SK-N-SH (cell line): ENCODE measurements around the gene UNC93A. TPM values are rescaled to one million over a fixed set of nuclear protein-coding genes. Genes with fewer than 3 reads are reported as not detected.
A peak's percentile ranks its signal among the peaks of the same experiment; 100 is the strongest.
"Not testable (repeated sequence)": the region's sequence is repeated elsewhere in the genome, so short reads cannot be mapped to it uniquely, and the experiment has no call there.

Experiments used
- CTCF ChIA-PET: fragments of 300-600, 350-600 bp; formaldehyde crosslinking; extraction: SDS; loops from one replicate; lab custom pipeline; 2021; lab: Yijun Ruan, JAX
- POLR2A ChIA-PET: fragments of 350-600 bp; sonication (Branson Sonifier 250); formaldehyde crosslinking; extraction: SDS; loops from one replicate; lab custom pipeline; 2020; ENCODE audit warnings: antibody characterized with exemption, inconsistent platforms; lab: Yijun Ruan, JAX
- DNase-seq: peaks from one replicate; pipeline ENCODE4 v3.0.0; 2012
- H2AFZ ChIP-seq: fragments of 200-600 bp; sonication (generic); 2 replicates; pipeline ENCODE4 v1.8.1; 2016; ENCODE audit warnings: antibody characterized with exemption, mild to moderate bottlenecking, low read depth
- H3F3A ChIP-seq: fragments of 200-600 bp; sonication (generic); replicated peaks from 2 replicates; pipeline ENCODE3; 2016; ENCODE audit warnings: antibody characterized with exemption, mild to moderate bottlenecking; ENCODE audit not compliant: insufficient read depth
- H3K27ac ChIP-seq, 2 experiments: fragments of 200-500 bp in 1 of 2; fragments of 200-600 bp in 1 of 2; sonication (Bioruptor generic) in 1 of 2; sonication (generic), shearing (Covaris generic) in 1 of 2; 2 replicates each; pipeline versions ENCODE4 v1.5.1 to v1.6.1; 2014 to 2016; ENCODE audit warnings: low read depth in 2 of 2, inconsistent platforms in 1 of 2, low read length in 1 of 2, mild to moderate bottlenecking in 1 of 2, mixed read lengths in 1 of 2
- H3K27me3 ChIP-seq: fragments of 200-600 bp; sonication (generic), shearing (Covaris generic); 2 replicates; pipeline ENCODE4 v1.6.1; 2016; ENCODE audit warnings: mixed run types; ENCODE audit not compliant: insufficient read depth
- H3K36me3 ChIP-seq, 2 experiments: fragments of 200-500 bp in 1 of 2; fragments of 200-600 bp in 1 of 2; sonication (Bioruptor generic) in 1 of 2; sonication (generic) in 1 of 2; replicated peaks in 1 of 2; 2 replicates each; pipeline versions ENCODE3 to v1.5.1; 2014 to 2016; ENCODE audit warnings: low read length in 1 of 2, mild to moderate bottlenecking in 1 of 2; ENCODE audit not compliant: insufficient read depth in 2 of 2, control insufficient read depth in 1 of 2
- H3K4me1 ChIP-seq, 2 experiments: fragments of 200-500 bp in 1 of 2; fragments of 200-600 bp in 1 of 2; sonication (Bioruptor generic) in 1 of 2; sonication (generic), shearing (Covaris generic) in 1 of 2; 2 replicates each; pipeline versions ENCODE4 v1.5.1 to v1.6.1; 2014 to 2016; ENCODE audit warnings: low read depth in 1 of 2, low read length in 1 of 2, mixed run types in 1 of 2; ENCODE audit not compliant: insufficient read depth in 2 of 2, control insufficient read depth in 1 of 2
- H3K4me2 ChIP-seq: fragments of 200-600 bp; sonication (generic), shearing (Covaris generic); 2 replicates; pipeline ENCODE4 v1.6.1; 2017; ENCODE audit warnings: mixed run types
- H3K4me3 ChIP-seq, 2 experiments: fragments of 200-500 bp in 1 of 2; fragments of 200-600 bp in 1 of 2; sonication (Bioruptor generic) in 1 of 2; sonication (generic), shearing (Covaris generic) in 1 of 2; 2 replicates each; pipeline versions ENCODE4 v1.5.1 to v1.8.1; 2014 to 2016; ENCODE audit warnings: low read depth in 2 of 2, inconsistent platforms in 1 of 2, low read length in 1 of 2, mild to moderate bottlenecking in 1 of 2, mixed read lengths in 1 of 2, moderate library complexity in 1 of 2
- H3K79me2 ChIP-seq: fragments of 200-600 bp; sonication (generic); 2 replicates; pipeline ENCODE4 v1.8.1; 2017; ENCODE audit warnings: mild to moderate bottlenecking; ENCODE audit not compliant: insufficient read depth
- H3K9ac ChIP-seq: fragments of 200-600 bp; sonication (generic); 2 replicates; pipeline ENCODE4 v1.6.1; 2017; ENCODE audit warnings: mixed run types
- H3K9me2 ChIP-seq: fragments of 200-600 bp; sonication (generic); 2 replicates; pipeline ENCODE4 v1.6.1; 2017; ENCODE audit warnings: mixed run types
- H3K9me3 ChIP-seq: fragments of 200-600 bp; sonication (generic); 2 replicates; pipeline ENCODE4 v1.6.1; 2017; ENCODE audit warnings: mixed run types, mild to moderate bottlenecking, moderate library complexity
- H4K20me1 ChIP-seq: fragments of 200-600 bp; sonication (generic); 2 replicates; pipeline ENCODE4 v1.6.1; 2017; ENCODE audit warnings: mild to moderate bottlenecking, mixed run types; ENCODE audit not compliant: insufficient read depth
- ELF1 ChIP-seq: IDR thresholded peaks from 2 replicates; pipeline ENCODE4 v1.4.0; 2012
- EP300 ChIP-seq, 2 experiments: IDR thresholded peaks; 2 replicates each; pipeline versions ENCODE4 v1.4.0 to v1.6.1; 2012; ENCODE audit warnings: borderline replicate concordance in 1 of 2, low read depth in 1 of 2, low read length in 1 of 2
- EZH2phosphoT487 ChIP-seq: fragments of 200-600 bp; sonication (generic); IDR thresholded peaks from 2 replicates; pipeline ENCODE4 v1.6.1; 2017; ENCODE audit warnings: low read depth, mixed run types, mild to moderate bottlenecking, antibody characterized with exemption, moderate library complexity, borderline replicate concordance
- FOXJ3 ChIP-seq: sonication (generic); formaldehyde crosslinking; IDR thresholded peaks from 2 replicates; pipeline ENCODE4 v1.5.1; 2020; ENCODE audit warnings: mild to moderate bottlenecking, missing genetic modification reagents
- GABPA ChIP-seq: IDR thresholded peaks from 2 replicates; pipeline ENCODE4 v1.4.0; 2012; ENCODE audit warnings: low read depth, mild to moderate bottlenecking
- GATA2 ChIP-seq: sonication (generic); formaldehyde crosslinking; IDR thresholded peaks from 2 replicates; pipeline ENCODE4 v1.5.0; 2020; ENCODE audit warnings: mild to moderate bottlenecking, missing genetic modification reagents
- MXI1 ChIP-seq: IDR thresholded peaks from 2 replicates; pipeline ENCODE4 v1.6.1; 2012; ENCODE audit warnings: mild to moderate bottlenecking, low read depth, low read length, improper control_type of control experiment
- NFIC ChIP-seq: IDR thresholded peaks from 2 replicates; pipeline ENCODE4 v1.4.0; 2012; ENCODE audit warnings: borderline replicate concordance
- NRF1 ChIP-seq: IDR thresholded peaks from 2 replicates; pipeline ENCODE4 v1.6.1; 2012; ENCODE audit warnings: low read depth, mild to moderate bottlenecking, low read length
- RAD21 ChIP-seq: IDR thresholded peaks from 2 replicates; pipeline ENCODE4 v1.6.1; 2012; ENCODE audit warnings: mild to moderate bottlenecking, low read length
- RCOR1 ChIP-seq: fragments of 150-350 bp; IDR thresholded peaks from 2 replicates; pipeline ENCODE4 v1.6.1; 2017; ENCODE audit warnings: antibody characterized with exemption, low read length
- RXRA ChIP-seq: IDR thresholded peaks from 2 replicates; pipeline ENCODE4 v1.4.0; 2012; ENCODE audit warnings: low read depth, mild to moderate bottlenecking, borderline replicate concordance
- TAF1 ChIP-seq: IDR thresholded peaks from 2 replicates; pipeline ENCODE4 v1.6.1; 2012; ENCODE audit warnings: low read depth, mild to moderate bottlenecking, low read length, moderate library complexity, borderline replicate concordance
- WGBS: methylation state at CpG from one replicate; pipeline ENCODE4 v1.1.6; 2017; ENCODE audit warnings: low lambda C conversion rate; 5-methylcytosine and 5-hydroxymethylcytosine counted together
- polyA plus RNA-seq, 3 experiments: library from polyadenylated mRNA; depleted of rRNA; stranded (reverse); fragments of >200 nt; gene quantifications; 2 replicates each; pipeline ENCODE4 v1.2.3, GENCODE V29; 2012
- TF ChIP-seq, protein P1 (sequence below): IDR thresholded peaks from 2 replicates; pipeline ENCODE4 v1.4.0; 2012; ENCODE audit warnings: low read depth, borderline replicate concordance
- TF ChIP-seq, protein P2 (sequence below): fragments of 200-600 bp; sonication (generic); IDR thresholded peaks from 2 replicates; pipeline ENCODE4 v1.6.1; 2017; ENCODE audit warnings: antibody characterized with exemption, mild to moderate bottlenecking, moderate library complexity
- TF ChIP-seq, protein P3 (sequence below): IDR thresholded peaks from 2 replicates; pipeline ENCODE4 v1.4.0; 2012; ENCODE audit warnings: low read depth, borderline replicate concordance
- TF ChIP-seq, protein P4 (sequence below): IDR thresholded peaks from 2 replicates; pipeline ENCODE4 v1.4.0; 2012; ENCODE audit warnings: low read depth

UNC93A gene
- polyA plus RNA-seq, 1 of the 3 experiments (the other 2 are of a cell fraction): not detected

DNA sequence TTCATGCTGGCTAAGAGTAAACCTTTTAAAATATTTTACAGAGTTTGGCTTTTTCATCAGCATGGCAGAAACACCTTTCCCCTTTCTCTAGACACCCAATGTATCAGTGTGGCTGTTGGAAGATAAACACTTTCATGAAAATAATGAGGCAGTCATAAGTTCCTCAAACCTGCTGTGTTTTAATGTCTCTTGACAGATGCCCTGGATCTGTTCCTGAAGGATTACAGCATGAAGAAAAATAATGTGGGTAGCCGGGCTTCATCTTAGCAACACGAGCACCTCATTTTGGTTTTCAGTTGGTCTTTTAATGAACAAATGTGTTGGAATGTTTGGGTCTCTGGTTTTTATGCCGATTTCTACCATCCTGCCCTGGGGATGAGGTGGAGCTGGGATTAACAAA, 45.5 kb upstream of the UNC93A start:
- no peak overlapping the region for H3K4me2 ChIP-seq
- H3K36me3 ChIP-seq: no peaks in the 10 kb centered on the region
- no peaks in the 10 kb centered on the region for H3K79me2 ChIP-seq
- H3K9me3 ChIP-seq: no peaks in the 10 kb centered on the region
- DNase-seq: no peak
- no peaks in the 10 kb centered on the region for H3F3A ChIP-seq
- H4K20me1 ChIP-seq: no peaks in the 10 kb centered on the region
- H3K4me1 ChIP-seq: peaks cover 0 to 18% of the 10 kb centered on the region in 2 experiments; a peak in 1 of 4 replicates
- ChIA-PET CTCF (interaction anchor here (1.0 to 1.9 kb wide), 2 partner anchors 24 to 105 kb away, joined by 5 read pairs; no protein-coding TSS in a partner anchor), POLR2A (no interaction called here)
- H2AFZ ChIP-seq: no peak overlapping the region
- H3K9me2 ChIP-seq: no peaks in the 10 kb centered on the region
- H3K9ac ChIP-seq: no peak overlapping the region
- H3K27me3 ChIP-seq: no peaks in the 10 kb centered on the region
- 49% methylated on average over 3 of the region's 3 CpGs for WGBS
- no peak overlapping the region for H3K27ac ChIP-seq
- TF ChIP-seq, protein P1, sequence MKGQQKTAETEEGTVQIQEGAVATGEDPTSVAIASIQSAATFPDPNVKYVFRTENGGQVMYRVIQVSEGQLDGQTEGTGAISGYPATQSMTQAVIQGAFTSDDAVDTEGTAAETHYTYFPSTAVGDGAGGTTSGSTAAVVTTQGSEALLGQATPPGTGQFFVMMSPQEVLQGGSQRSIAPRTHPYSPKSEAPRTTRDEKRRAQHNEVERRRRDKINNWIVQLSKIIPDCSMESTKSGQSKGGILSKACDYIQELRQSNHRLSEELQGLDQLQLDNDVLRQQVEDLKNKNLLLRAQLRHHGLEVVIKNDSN: no peak
- TF ChIP-seq RCOR1 (no peak), RXRA (no peak), RAD21 (no peak), MXI1 (no peak), TAF1 (no peak), FOXJ3 (no peak), GATA2 (no peak)
- TF ChIP-seq, protein P2, sequence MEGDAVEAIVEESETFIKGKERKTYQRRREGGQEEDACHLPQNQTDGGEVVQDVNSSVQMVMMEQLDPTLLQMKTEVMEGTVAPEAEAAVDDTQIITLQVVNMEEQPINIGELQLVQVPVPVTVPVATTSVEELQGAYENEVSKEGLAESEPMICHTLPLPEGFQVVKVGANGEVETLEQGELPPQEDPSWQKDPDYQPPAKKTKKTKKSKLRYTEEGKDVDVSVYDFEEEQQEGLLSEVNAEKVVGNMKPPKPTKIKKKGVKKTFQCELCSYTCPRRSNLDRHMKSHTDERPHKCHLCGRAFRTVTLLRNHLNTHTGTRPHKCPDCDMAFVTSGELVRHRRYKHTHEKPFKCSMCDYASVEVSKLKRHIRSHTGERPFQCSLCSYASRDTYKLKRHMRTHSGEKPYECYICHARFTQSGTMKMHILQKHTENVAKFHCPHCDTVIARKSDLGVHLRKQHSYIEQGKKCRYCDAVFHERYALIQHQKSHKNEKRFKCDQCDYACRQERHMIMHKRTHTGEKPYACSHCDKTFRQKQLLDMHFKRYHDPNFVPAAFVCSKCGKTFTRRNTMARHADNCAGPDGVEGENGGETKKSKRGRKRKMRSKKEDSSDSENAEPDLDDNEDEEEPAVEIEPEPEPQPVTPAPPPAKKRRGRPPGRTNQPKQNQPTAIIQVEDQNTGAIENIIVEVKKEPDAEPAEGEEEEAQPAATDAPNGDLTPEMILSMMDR: no peak
- TF ChIP-seq, protein P3, sequence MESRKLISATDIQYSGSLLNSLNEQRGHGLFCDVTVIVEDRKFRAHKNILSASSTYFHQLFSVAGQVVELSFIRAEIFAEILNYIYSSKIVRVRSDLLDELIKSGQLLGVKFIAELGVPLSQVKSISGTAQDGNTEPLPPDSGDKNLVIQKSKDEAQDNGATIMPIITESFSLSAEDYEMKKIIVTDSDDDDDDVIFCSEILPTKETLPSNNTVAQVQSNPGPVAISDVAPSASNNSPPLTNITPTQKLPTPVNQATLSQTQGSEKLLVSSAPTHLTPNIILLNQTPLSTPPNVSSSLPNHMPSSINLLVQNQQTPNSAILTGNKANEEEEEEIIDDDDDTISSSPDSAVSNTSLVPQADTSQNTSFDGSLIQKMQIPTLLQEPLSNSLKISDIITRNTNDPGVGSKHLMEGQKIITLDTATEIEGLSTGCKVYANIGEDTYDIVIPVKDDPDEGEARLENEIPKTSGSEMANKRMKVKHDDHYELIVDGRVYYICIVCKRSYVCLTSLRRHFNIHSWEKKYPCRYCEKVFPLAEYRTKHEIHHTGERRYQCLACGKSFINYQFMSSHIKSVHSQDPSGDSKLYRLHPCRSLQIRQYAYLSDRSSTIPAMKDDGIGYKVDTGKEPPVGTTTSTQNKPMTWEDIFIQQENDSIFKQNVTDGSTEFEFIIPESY: no peak
- H3K4me3 ChIP-seq: no peak overlapping the region

DNA sequence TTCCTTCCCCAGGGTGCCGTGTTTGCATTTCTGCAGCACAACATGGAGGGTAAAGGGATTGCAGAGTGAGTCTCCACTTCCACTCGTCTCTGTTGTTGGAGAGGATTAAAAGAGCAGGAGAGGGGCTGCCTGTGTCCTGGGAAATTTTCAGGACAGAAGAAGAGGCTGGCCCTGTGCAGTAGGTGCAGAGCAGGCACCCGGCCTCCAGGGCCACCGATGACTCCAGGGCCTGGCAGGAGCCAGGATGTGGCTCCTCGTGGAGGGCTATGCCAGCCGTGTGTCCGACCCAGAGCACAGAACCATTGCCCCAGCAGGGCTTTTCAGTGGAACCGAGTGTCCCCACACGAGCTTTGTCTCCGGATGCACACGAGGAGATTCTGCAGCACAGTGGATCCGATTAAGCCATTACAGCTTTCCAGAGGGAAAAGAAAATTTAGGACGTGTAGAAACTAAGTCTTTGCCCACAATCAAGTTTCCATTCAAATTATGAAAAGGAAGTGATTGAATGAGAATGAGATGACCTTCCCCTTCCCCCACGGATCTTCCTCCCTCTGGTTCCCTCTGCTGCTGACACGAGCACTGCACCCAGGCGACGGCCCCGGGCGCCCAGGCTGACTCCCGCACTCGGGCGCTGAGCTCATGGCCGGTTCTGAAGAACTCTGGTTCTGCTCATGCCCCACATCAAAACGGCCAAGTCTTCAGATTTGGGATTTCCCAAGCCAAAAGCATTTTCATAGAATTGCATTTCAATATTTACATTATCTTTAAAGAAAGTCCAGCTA, 43.1 kb upstream of the UNC93A start:
- Histone ChIP-seq H3K27ac (no peak overlapping the region; a peak in 1 of 4 replicates), H3F3A (no peaks in the 10 kb centered on the region), H2AFZ (no peak overlapping the region), H3K36me3 (no peaks in the 10 kb centered on the region), H3K4me1 (peaks cover 0 to 15% of the 10 kb centered on the region in 2 experiments; a peak in 1 of 4 replicates), H3K4me2 (no peak overlapping the region), H3K9me3 (no peaks in the 10 kb centered on the region), H3K4me3 (no peak overlapping the region), H3K9me2 (no peaks in the 10 kb centered on the region), H3K79me2 (no peaks in the 10 kb centered on the region), H4K20me1 (no peaks in the 10 kb centered on the region), H3K9ac (no peak overlapping the region), H3K27me3 (no peaks in the 10 kb centered on the region)
- CTCF ChIA-PET: interaction anchor here (0.8 to 0.9 kb wide), 2 partner anchors 103 to 104 kb away, joined by 3 read pairs; no protein-coding TSS in a partner anchor
- 58% methylated on average over 22 of the region's 24 CpGs for WGBS
- POLR2A ChIA-PET: no interaction called here
- no peak for DNase-seq
- TF ChIP-seq GABPA (no peak), NRF1 (no peak), RCOR1 (no peak), EP300 (IDR thresholded peaks at IDR 0.05; ENCODE audit: borderline replicate concordance in 1 of 2, low read depth in 1 of 2, low read length in 1 of 2) (no peak), ELF1 (no peak), NFIC (no peak), EZH2phosphoT487 (no peak)
- TF ChIP-seq, protein P4, sequence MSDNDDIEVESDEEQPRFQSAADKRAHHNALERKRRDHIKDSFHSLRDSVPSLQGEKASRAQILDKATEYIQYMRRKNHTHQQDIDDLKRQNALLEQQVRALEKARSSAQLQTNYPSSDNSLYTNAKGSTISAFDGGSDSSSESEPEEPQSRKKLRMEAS: no peak

DNA sequence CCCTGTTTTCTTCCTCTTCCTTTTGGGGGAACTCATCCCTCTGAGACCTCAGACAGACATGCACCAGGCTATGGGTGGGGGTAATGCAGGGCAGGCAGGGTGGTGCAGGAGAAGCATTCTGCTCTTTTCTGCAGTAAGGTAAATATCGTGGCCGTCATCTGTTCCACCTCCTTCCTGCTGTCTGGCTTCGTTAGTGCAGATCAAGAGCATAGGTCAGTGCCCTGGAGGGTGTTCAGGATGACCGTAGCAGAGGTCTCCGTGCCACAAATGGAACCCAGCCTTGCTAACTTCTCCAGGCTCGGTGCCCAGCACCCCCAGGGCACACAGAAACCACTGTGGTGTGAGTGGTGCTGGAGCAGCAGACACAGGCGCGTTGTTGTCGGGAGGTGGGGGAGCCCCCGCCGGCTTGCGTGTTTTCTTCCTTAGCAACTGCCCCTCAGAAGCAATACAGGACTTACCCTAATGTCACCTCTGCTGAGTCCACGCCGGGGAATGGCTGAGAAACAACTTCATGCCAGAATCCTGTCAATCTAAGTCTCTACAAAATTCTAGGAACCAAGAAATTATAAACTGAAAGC, 42.1 kb upstream of the UNC93A start:
- H3K4me2 ChIP-seq, H2AFZ ChIP-seq, H3K27me3 ChIP-seq, H3K9me3 ChIP-seq, H3K79me2 ChIP-seq, CTCF ChIA-PET, H3K4me3 ChIP-seq, H3K9ac ChIP-seq, H3K36me3 ChIP-seq, H3F3A ChIP-seq, H3K9me2 ChIP-seq, H4K20me1 ChIP-seq, POLR2A ChIA-PET: not testable (repeated sequence)
- DNase-seq: peak; percentile 54
- peak overlapping the region in 1 of 2 experiments; percentile 64; a peak in 2 of 4 replicates for H3K27ac ChIP-seq
- 51% methylated on average over 13 of the region's 14 CpGs for WGBS
- peaks cover 0 to 14% of the 10 kb centered on the region in 2 experiments; a peak in 1 of 4 replicates for H3K4me1 ChIP-seq
